Measurements from ENCODE around the gene UBE2G2. TPM values are rescaled to one million over a fixed set of nuclear protein-coding genes. Genes with fewer than 3 reads are reported as not detected.

UBE2G2 gene
- total and polyA plus RNA-seq, 2 of the 4 experiments (the other 2 are of a cell fraction), result 65.4 to 91.7 TPM

- no CpG with 5 or more reads among the region's 4 CpGs for WGBS, 2 experiments (ENCODE audit: extremely low coverage in 2 of 2, insufficient read length in 1 of 2)
- Histone ChIP-seq H3K9ac (ENCODE audit: low read depth, low read length) (no peak overlapping the region), H3K9me3 (ENCODE audit: control insufficient read depth, insufficient read depth, low read length) (peaks cover 29% of the 10 kb centered on the region), H3K4me3 (ENCODE audit: insufficient read depth, low read depth, low read length) (no peak overlapping the region), H3K9me1 (ENCODE audit: insufficient read depth, low read length) (no peaks in the 10 kb centered on the region), H2AK9ac (replicated peaks; ENCODE audit: low read depth, low read length, poor library complexity) (no peak overlapping the region), H3K79me1 (ENCODE audit: low read depth in 1 of 2, low read length in 2 of 2) (no peaks in the 10 kb centered on the region), H3K4me2 (ENCODE audit: low read depth, low read length) (no peak overlapping the region), H2BK15ac (ENCODE audit: low read depth, low read length) (no peak overlapping the region), H3K27ac (ENCODE audit: insufficient read depth, low read length) (no peak overlapping the region), H3K4ac (ENCODE audit: low read depth, low read length) (no peak overlapping the region), H2BK120ac (ENCODE audit: low read depth, low read length) (no peak overlapping the region), H4K91ac (ENCODE audit: insufficient read depth, low read depth, low read length) (no peak overlapping the region), H3K14ac (replicated peaks; ENCODE audit: low read depth, low read length) (no peak overlapping the region), H3K4me1 (ENCODE audit: control insufficient read depth, insufficient read depth, low read length) (no peaks in the 10 kb centered on the region), H2AFZ (replicated peaks; ENCODE audit: low read length, poor library complexity) (no peak overlapping the region), H3K36me3 (ENCODE audit: control insufficient read depth, insufficient read depth, low read length) (no peaks in the 10 kb centered on the region), H4K5ac (ENCODE audit: low read depth, low read length) (no peak overlapping the region), H2BK5ac (ENCODE audit: low read depth, low read length, poor library complexity, severe bottlenecking) (no peak overlapping the region), H4K8ac (ENCODE audit: low read depth in 2 of 2, low read length in 2 of 2) (no peak overlapping the region), H3K18ac (ENCODE audit: low read depth, low read length) (no peak overlapping the region), H3K23ac (ENCODE audit: low read depth, low read length) (no peak overlapping the region), H2BK20ac (ENCODE audit: low read depth, low read length) (no peak overlapping the region), H3K27me3 (ENCODE audit: control insufficient read depth, insufficient read depth, low read length) (peaks cover 17% of the 10 kb centered on the region), H3K56ac (ENCODE audit: extremely low read depth, insufficient read depth, low read length) (no peak overlapping the region), H4K20me1 (ENCODE audit: insufficient read depth, low read length) (no peaks in the 10 kb centered on the region), H2AK5ac (ENCODE audit: low read depth, low read length) (no peak overlapping the region)
- no peak for ATAC-seq (ENCODE audit: low read depth)
- ChIA-PET POLR2A (ENCODE audit: unreplicated experiment) (no interaction called here), CTCF (no interaction called here)
- dilution Hi-C loops (cut with HindIII; ENCODE audit: low sequenced_read_pairs, unreplicated experiment) (no loop called here), intact Hi-C loops (cut with micrococcal nuclease) (no loop called here), in situ Hi-C loops (cut with MboI; ENCODE audit: low sequenced_read_pairs) (no loop called here)
- DNase-seq, result no peak
- TF ChIP-seq RAD21 (IDR thresholded peaks at IDR 0.05; ENCODE audit: low read length), result no peak
- TF ChIP-seq POLR2A (IDR thresholded peaks at IDR 0.05; ENCODE audit: low read depth, low read length), result no peak
- TF ChIP-seq USF2 (IDR thresholded peaks at IDR 0.05; ENCODE audit: low read depth, low read length), result no peak
- no peak for TF ChIP-seq NFE2L2 (IDR thresholded peaks at IDR 0.05; ENCODE audit: low read depth, low read length)
- no peak for TF ChIP-seq CEBPB (IDR thresholded peaks at IDR 0.05; ENCODE audit: low read depth, low read length)
- no peak for TF ChIP-seq MAZ (IDR thresholded peaks at IDR 0.05; ENCODE audit: borderline replicate concordance, low read depth, low read length)
- no peak for TF ChIP-seq RFX5 (IDR thresholded peaks at IDR 0.05; ENCODE audit: low read depth, low read length)
- BruUV-seq (replicated peaks), result no TSS peak
Observed at GRCh38 chr21:44828362-44829056, 26.9 kb upstream of the UBE2G2 start.
